Measurements from ENCODE around the gene CSRP1. TPM values are rescaled to one million over a fixed set of nuclear protein-coding genes. Genes with fewer than 3 reads are reported as not detected.

Gene CSRP1
- total and polyA plus RNA-seq, 2 experiments from 2014 or later = 78.9 to 135 TPM

DNA sequence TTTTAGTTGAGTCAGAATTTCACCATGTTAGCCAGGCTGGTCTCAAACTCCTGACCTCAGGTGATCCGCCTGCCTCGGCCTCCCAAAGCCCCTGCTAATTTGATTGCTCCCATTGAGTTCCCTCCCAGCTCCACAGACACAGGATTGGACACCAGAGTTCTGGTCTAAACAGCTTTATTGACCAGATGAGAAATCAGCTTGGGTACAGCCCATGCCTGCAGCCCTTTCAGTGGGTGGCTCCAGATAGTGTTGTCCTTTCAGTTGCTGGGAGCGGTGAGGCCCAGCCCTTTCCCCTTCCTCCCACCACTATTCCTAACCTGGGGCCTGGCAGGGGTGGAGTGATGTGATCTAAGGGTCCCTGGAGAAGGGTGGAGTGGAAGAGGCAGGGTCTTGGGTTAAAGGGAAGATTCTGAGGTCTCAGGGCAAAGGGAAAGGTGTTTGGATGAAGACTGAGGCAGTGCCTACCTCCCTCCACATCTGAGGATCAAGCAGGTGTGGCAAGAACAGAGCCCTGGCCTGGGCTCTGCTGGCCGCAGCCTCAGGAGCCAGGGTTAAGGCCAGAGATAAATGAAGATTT, 23.5 kb downstream of the CSRP1 start:
- H3K4me1 ChIP-seq (ENCODE audit: low read depth) = peaks cover 26% of the 10 kb centered on the region
- H3K9me3 ChIP-seq (ENCODE audit: low read depth) = no peaks in the 10 kb centered on the region
- H3K4me3 ChIP-seq = no peak overlapping the region
- no peaks in the 10 kb centered on the region for H3K27me3 ChIP-seq
- H3K36me3 ChIP-seq = no peaks in the 10 kb centered on the region
- no peak overlapping the region for H3K27ac ChIP-seq
- no peak for DNase-seq (ENCODE audit: low read depth in 1 of 2, low spot score in 1 of 2)
- TF ChIP-seq, protein P1, sequence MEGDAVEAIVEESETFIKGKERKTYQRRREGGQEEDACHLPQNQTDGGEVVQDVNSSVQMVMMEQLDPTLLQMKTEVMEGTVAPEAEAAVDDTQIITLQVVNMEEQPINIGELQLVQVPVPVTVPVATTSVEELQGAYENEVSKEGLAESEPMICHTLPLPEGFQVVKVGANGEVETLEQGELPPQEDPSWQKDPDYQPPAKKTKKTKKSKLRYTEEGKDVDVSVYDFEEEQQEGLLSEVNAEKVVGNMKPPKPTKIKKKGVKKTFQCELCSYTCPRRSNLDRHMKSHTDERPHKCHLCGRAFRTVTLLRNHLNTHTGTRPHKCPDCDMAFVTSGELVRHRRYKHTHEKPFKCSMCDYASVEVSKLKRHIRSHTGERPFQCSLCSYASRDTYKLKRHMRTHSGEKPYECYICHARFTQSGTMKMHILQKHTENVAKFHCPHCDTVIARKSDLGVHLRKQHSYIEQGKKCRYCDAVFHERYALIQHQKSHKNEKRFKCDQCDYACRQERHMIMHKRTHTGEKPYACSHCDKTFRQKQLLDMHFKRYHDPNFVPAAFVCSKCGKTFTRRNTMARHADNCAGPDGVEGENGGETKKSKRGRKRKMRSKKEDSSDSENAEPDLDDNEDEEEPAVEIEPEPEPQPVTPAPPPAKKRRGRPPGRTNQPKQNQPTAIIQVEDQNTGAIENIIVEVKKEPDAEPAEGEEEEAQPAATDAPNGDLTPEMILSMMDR (IDR thresholded peaks at IDR 0.05; ENCODE audit: low read depth, low read length) = no peak

DNA sequence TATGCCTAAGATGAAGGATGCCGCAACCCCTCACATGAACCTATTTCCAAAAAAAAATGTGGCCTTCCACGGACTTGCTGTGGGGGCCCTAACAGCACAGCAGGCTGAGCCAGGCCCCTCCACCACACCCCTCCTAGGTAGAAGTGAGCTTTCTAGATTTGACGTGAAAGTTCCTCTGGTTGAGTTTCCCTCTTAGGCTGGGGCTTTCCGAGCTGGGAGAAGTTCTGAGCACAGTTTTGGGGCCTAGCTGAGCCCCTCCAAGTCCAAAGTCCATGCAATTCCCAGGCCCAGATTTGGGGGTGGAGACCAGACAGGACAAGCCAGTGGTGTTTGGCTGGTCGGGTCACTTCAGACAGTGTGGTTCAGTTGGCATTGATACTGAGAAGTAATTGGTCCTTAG, 24.2 kb downstream of the CSRP1 start:
- Histone ChIP-seq H3K36me3 (no peaks in the 10 kb centered on the region), H3K4me1 (ENCODE audit: low read depth) (peaks cover 22% of the 10 kb centered on the region), H3K27ac (peak overlapping the region; percentile 15), H3K9me3 (ENCODE audit: low read depth) (no peaks in the 10 kb centered on the region), H3K4me3 (no peak overlapping the region), H3K27me3 (no peaks in the 10 kb centered on the region)
- TF ChIP-seq, protein P1 (IDR thresholded peaks at IDR 0.05; ENCODE audit: low read depth, low read length) = no peak
- no peak for DNase-seq (ENCODE audit: low read depth in 1 of 2, low spot score in 1 of 2)

DNA sequence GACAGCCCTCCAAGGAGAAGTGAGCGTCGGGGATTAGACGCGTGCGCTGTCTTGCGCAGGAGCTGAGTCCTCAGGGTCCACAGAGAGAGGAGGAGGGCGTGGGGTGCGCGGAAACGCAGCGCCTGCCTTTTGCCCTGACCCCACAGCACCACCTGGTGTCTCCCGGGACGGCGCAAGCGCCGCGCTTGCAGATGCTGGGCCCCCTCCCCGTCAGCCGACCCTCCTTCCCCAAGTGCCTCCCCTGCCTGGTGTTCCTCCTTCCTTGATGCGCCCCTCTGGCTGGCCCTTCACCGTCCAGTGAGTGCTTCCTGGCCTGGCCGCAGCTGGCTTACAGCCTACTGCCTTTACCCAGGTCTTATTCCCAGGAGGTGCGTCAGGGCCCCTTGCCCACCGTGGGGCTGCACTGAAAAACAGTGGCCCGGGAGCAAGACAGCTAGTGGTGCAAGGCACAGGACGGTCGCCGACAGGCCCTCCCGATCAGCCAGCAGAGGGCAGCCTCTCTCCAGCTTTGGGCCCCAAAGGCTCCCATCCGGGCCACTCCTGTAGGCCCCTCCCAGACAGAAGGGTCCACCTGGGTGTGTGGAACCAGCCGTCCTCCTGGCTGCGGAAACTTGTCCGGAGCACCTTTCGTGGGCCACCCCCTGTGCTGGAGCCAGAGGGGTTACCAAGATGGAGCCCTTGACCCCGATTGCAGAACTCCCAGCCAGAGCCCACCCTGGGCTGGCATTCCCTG, 25.0 kb downstream of the CSRP1 start:
- Histone ChIP-seq H3K9me3 (ENCODE audit: low read depth) (no peaks in the 10 kb centered on the region), H3K27me3 (no peaks in the 10 kb centered on the region), H3K4me1 (ENCODE audit: low read depth) (peaks cover 21% of the 10 kb centered on the region), H3K27ac (peak overlapping the region; percentile 49), H3K36me3 (no peaks in the 10 kb centered on the region), H3K4me3 (peak overlapping the region; percentile 11)
- TF ChIP-seq, protein P1 (IDR thresholded peaks at IDR 0.05; ENCODE audit: low read depth, low read length) = peak; percentile 81
- DNase-seq (ENCODE audit: low read depth in 1 of 2, low spot score in 1 of 2) = peak; percentile 87 to 94

DNA sequence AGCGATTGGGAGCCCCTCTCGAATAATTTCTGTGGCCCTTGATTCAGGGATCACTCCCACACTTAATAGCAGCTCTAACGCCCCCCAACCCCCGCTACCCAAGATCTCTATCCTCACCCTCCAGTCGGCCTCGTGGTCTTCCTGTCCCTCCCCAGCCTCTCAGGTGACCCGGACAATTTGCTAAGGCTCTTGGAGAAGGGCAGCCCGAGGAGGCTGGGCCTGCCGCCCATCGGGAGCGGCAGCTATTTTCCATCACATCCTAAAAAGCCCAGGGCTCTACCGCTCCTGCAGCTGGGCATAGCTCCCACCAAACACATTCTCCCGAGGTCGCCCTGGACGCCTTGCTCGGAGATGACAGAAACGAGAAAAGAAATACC, 25.9 kb downstream of the CSRP1 start:
- peak overlapping the region; percentile 15 for H3K4me3 ChIP-seq
- H3K4me1 ChIP-seq (ENCODE audit: low read depth) = peaks cover 11% of the 10 kb centered on the region
- H3K27ac ChIP-seq = peak overlapping the region; percentile 60
- DNase-seq (ENCODE audit: low read depth in 1 of 2, low spot score in 1 of 2) = no peak
- no peaks in the 10 kb centered on the region for H3K36me3 ChIP-seq
- TF ChIP-seq, protein P1 (IDR thresholded peaks at IDR 0.05; ENCODE audit: low read depth, low read length) = no peak
- H3K9me3 ChIP-seq (ENCODE audit: low read depth) = no peaks in the 10 kb centered on the region
- H3K27me3 ChIP-seq = no peaks in the 10 kb centered on the region

DNA sequence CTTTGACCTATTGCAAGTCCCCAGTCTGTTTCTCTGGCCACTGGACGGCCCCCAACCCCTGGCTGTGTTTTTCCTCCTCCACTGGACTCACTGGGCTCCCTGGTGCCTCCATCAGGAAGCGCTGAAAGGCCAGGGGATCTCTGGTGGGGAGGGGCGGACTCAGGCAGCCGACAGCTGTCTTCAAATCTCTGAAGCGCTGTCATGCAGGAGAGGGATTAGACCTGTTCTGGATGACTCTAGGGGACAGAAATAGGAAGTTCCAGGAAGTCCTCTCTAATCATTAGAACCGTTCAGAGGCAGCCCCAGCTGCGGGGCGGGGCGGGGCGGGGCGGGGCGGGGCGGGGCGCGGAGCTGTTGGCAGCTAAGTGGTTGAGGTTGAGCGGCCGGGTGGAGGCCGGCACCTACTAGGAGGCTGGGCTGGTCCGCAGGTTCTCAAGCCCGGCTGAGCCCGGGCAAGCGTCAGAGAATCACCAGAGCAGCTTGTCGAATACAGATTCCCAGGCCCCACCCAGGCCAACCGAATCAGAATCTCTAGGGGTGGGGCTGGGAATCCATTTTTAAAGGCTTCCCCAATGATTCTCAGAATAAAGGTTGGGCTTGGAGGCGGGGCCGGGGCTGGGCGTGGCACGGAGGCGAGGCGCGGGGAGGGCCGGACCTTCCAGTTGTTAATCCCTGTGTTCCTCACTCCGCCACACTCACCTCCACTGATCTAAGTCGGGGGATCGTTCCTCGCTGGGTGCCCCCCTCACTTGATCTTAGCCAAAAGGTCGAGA, 26.5 kb downstream of the CSRP1 start:
- Histone ChIP-seq H3K27ac (peak overlapping the region; percentile 60), H3K9me3 (ENCODE audit: low read depth) (no peaks in the 10 kb centered on the region), H3K27me3 (no peaks in the 10 kb centered on the region), H3K36me3 (no peaks in the 10 kb centered on the region), H3K4me3 (peak overlapping the region; percentile 15), H3K4me1 (ENCODE audit: low read depth) (peaks cover 6% of the 10 kb centered on the region)
- TF ChIP-seq, protein P1 (IDR thresholded peaks at IDR 0.05; ENCODE audit: low read depth, low read length) = peak; percentile 10
- peak; percentile 85 for DNase-seq (ENCODE audit: low read depth in 1 of 2, low spot score in 1 of 2)

Measured in cardiac muscle cell (in vitro differentiated cells and primary cell).